ENCODE data around the gene STARD10. TPM values are rescaled to one million over a fixed set of nuclear protein-coding genes. Genes with fewer than 3 reads are reported as not detected.
"Not testable (repeated sequence)": the region's sequence is repeated elsewhere in the genome, so short reads cannot be mapped to it uniquely, and the experiment has no call there.

The STARD10 gene
- polyA plus RNA-seq, 2 of the 4 experiments (the other 2 are of a cell fraction): 21.2 to 23.2 TPM

DNA sequence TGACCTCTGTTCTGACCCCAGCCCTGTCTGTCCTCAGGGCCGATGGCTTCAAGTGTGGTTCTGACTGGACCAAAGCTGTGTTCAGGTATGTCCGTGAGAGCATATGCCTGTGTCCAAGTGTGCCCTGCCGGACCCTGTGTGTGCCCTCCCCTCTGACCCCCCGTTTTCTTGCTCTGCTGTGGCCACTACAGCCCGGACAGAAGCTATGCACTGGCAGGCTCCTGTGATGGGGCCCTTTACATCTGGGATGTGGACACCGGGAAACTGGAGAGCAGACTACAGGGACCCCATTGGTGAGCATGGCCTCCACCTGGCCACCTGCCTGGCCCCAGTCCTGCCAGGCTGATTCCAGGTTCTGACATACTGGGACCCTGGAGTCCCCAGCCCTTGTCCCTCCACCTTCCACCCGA is 34.9 kb upstream of the STARD10 start:
- Histone ChIP-seq H3K9me3 (no peaks in the 10 kb centered on the region), H3K4me2 (no peak overlapping the region), H3K4me3 (no peak overlapping the region), H3K27ac (no peak overlapping the region), H3K4me1 (peaks cover 4% of the 10 kb centered on the region; the same call in 2 of the 3 replicates)
- DNase-seq (ENCODE audit: low read depth in 1 of 2, low spot score in 1 of 2) (no peak), ATAC-seq (no peak), FAIRE-seq (no peak)
- CTCF ChIA-PET: interaction anchor here (0.8 to 15.7 kb wide), 11 partner anchors 9 to 460 kb away, joined by 3 to 339 read pairs (median 21); partner anchors contain the start of genes ATG16L2 and FCHSD2
- TF ChIP-seq RNF2 (IDR thresholded peaks at IDR 0.05; ENCODE audit: borderline replicate concordance, low read depth): no peak
- TF ChIP-seq ZSCAN20 (CRISPR knock-in tag; IDR thresholded peaks at IDR 0.05): no peak
- no peak for TF ChIP-seq EHMT2 (IDR thresholded peaks at IDR 0.05; ENCODE audit: low read depth)
- TF ChIP-seq, protein P1, sequence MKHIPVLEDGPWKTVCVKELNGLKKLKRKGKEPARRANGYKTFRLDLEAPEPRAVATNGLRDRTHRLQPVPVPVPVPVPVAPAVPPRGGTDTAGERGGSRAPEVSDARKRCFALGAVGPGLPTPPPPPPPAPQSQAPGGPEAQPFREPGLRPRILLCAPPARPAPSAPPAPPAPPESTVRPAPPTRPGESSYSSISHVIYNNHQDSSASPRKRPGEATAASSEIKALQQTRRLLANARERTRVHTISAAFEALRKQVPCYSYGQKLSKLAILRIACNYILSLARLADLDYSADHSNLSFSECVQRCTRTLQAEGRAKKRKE (CRISPR knock-in tag; IDR thresholded peaks at IDR 0.05; ENCODE audit: low read depth): no peak
- no peak for TF ChIP-seq HMGXB4 (CRISPR knock-in tag; IDR thresholded peaks at IDR 0.05; ENCODE audit: borderline replicate concordance)
- no peak for TF ChIP-seq ELK1 (IDR thresholded peaks at IDR 0.05; ENCODE audit: low read depth, low read length)
- TF ChIP-seq, protein P2, sequence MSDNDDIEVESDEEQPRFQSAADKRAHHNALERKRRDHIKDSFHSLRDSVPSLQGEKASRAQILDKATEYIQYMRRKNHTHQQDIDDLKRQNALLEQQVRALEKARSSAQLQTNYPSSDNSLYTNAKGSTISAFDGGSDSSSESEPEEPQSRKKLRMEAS (IDR thresholded peaks at IDR 0.05): no peak
- 85% methylated on average over 6 of the region's 7 CpGs for WGBS (ENCODE audit: missing lambda C conversion rate)
- POLR2A ChIA-PET: no interaction called here

GRCh38 chr11:72828081-72828567 is 34.3 kb upstream of the STARD10 start:
- H3K9me3 ChIP-seq: no peaks in the 10 kb centered on the region
- CTCF ChIA-PET: interaction anchor here (0.6 to 15.7 kb wide), 14 partner anchors 8 to 479 kb away, joined by 3 to 339 read pairs (median 6); partner anchors contain the start of genes ATG16L2 and FCHSD2
- no peak overlapping the region for H3K27ac ChIP-seq
- no peak overlapping the region for H3K4me3 ChIP-seq
- POLR2A ChIA-PET: no interaction called here
- ATAC-seq (no peak), DNase-seq (ENCODE audit: low read depth in 1 of 2, low spot score in 1 of 2) (no peak), FAIRE-seq (no peak)
- TF ChIP-seq, protein P2 (IDR thresholded peaks at IDR 0.05): no peak
- TF ChIP-seq CTCF (IDR thresholded peaks at IDR 0.05): no peak
- TF ChIP-seq MAFK (IDR thresholded peaks at IDR 0.05; ENCODE audit: partially characterized antibody): no peak
- no peak for TF ChIP-seq ESRRA (IDR thresholded peaks at IDR 0.05; ENCODE audit: borderline replicate concordance, low read length)
- TF ChIP-seq POLR2A (IDR thresholded peaks at IDR 0.05; ENCODE audit: low read length): no peak
- no peak for TF ChIP-seq FOSL2 (IDR thresholded peaks at IDR 0.05)
- TF ChIP-seq FOSL2 (CRISPR knock-in tag; IDR thresholded peaks at IDR 0.05): no peak
- TF ChIP-seq HEYL (CRISPR knock-in tag; IDR thresholded peaks at IDR 0.05): no peak
- TF ChIP-seq RAD21 (conservative IDR thresholded peaks at IDR 0.05 in 1 of 2, IDR thresholded peaks at IDR 0.05 in 1 of 2): no peak
- peaks cover 4% of the 10 kb centered on the region; the same call in 2 of the 3 replicates for H3K4me1 ChIP-seq
- WGBS (ENCODE audit: missing lambda C conversion rate): 81% methylated on average over 11 of the region's 11 CpGs
- no peak overlapping the region for H3K4me2 ChIP-seq

DNA sequence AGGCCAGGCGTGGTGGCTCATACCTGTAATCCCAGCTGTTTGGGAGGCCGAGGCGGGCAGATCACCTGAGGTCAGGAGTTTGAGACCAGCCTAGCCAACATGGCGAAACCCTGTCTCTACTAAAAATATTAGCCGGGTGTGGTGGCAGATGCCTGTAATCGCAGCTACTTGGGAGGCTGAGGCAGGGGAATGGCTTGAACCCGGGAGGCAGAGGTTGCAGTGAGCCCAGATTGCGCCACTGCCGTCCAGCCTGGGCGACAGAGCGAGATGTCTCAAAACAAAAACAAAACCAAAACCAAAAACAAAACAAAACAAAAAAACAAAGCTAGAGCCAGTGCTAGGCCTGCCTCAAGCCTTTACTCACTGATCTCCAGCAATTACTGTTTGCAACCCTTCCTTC is 33.8 kb upstream of the STARD10 start:
- H3K4me1 ChIP-seq; DNase-seq (ENCODE audit: low read depth in 1 of 2, low spot score in 1 of 2); H3K4me3 ChIP-seq; FAIRE-seq; H3K9me3 ChIP-seq; H3K27ac ChIP-seq; H3K4me2 ChIP-seq; POLR2A ChIA-PET; ATAC-seq: not testable (repeated sequence)
- 84% methylated on average over 11 of the region's 11 CpGs for WGBS (ENCODE audit: missing lambda C conversion rate)
- CTCF ChIA-PET: interaction anchor here (0.6 to 15.7 kb wide), 13 partner anchors 10 to 479 kb away, joined by 3 to 339 read pairs (median 5); partner anchors contain the start of gene FCHSD2
